Choroid plexus epithelial cell (primary cell): Measurements from ENCODE around the gene PIEZO2.

Source experiments
- DNase-seq: peaks from one replicate; pipeline ENCODE4 v3.0.0-alpha.2; 2010; ENCODE audit warnings: low read depth
- H3K4me3 ChIP-seq: 2 replicates; pipeline ENCODE4 v1.5.1; 2011; ENCODE audit warnings: low read depth, mild to moderate bottlenecking, control low read depth, low read length, moderate library complexity
- CTCF ChIP-seq: conservative IDR thresholded peaks from 2 replicates; pipeline ENCODE4 v1.5.1; 2011; ENCODE audit warnings: low read depth, mild to moderate bottlenecking, control low read depth, inconsistent platforms, low read length, moderate library complexity

The PIEZO2 gene

GRCh38 chr18:10783941-10784340 is 365.4 kb downstream of the PIEZO2 start:
- no peak for DNase-seq
- TF ChIP-seq CTCF: no peak
- no peak overlapping the region for H3K4me3 ChIP-seq

GRCh38 chr18:10776493-10776892 is 372.9 kb downstream of the PIEZO2 start:
- no peak for TF ChIP-seq CTCF
- no peak overlapping the region for H3K4me3 ChIP-seq
- DNase-seq: no peak

- no peak overlapping the region for H3K4me3 ChIP-seq
- no peak for TF ChIP-seq CTCF
- no peak for DNase-seq
These were observed 374.3 kb downstream of the PIEZO2 start for GRCh38 chr18:10775026-10775425.

GRCh38 chr18:10771053-10771709 is 378.2 kb downstream of the PIEZO2 start:
- no peak for TF ChIP-seq CTCF
- peak; percentile 71 for DNase-seq
- H3K4me3 ChIP-seq: no peak overlapping the region

- no peak for TF ChIP-seq CTCF
- no peak overlapping the region for H3K4me3 ChIP-seq
- DNase-seq: no peak
These were observed 379.1 kb downstream of the PIEZO2 start for GRCh38 chr18:10770264-10770663.

GRCh38 chr18:10768221-10768620 is 381.1 kb downstream of the PIEZO2 start:
- no peak for TF ChIP-seq CTCF
- DNase-seq: no peak
- H3K4me3 ChIP-seq: no peak overlapping the region

- TF ChIP-seq CTCF: no peak
- DNase-seq: no peak
- no peak overlapping the region for H3K4me3 ChIP-seq
These were observed 381.7 kb downstream of the PIEZO2 start for GRCh38 chr18:10767658-10768057.
